BLaER1 treated with 17β-estradiol and CSF1 and Interleukin-3, amounts not matched to agents 10 nM and 100 nM (cell line): ENCODE data around the gene ZBTB39.
"Not testable (repeated sequence)": the region's sequence is repeated elsewhere in the genome, so short reads cannot be mapped to it uniquely, and the experiment has no call there.

Source experiments
- H3K27ac ChIP-seq, 11 experiments: shearing (Covaris generic); formaldehyde crosslinking; 2 replicates each; pipeline ENCODE4 v1.8.1; 2022
- H3K27me3 ChIP-seq, 11 experiments: shearing (Covaris generic); formaldehyde crosslinking; 2 replicates each; pipeline ENCODE4 v1.8.1; 2022
- H3K36me3 ChIP-seq, 11 experiments: shearing (Covaris generic); formaldehyde crosslinking; 2 replicates each; pipeline ENCODE4 v1.8.1; 2022
- H3K4me1 ChIP-seq, 10 experiments: shearing (Covaris generic); formaldehyde crosslinking; 2 replicates each; pipeline ENCODE4 v1.8.1; 2022
- H3K4me2 ChIP-seq, 11 experiments: shearing (Covaris generic); formaldehyde crosslinking; 2 replicates each; pipeline ENCODE4 v1.8.1; 2022
- H3K4me3 ChIP-seq, 10 experiments: shearing (Covaris generic); formaldehyde crosslinking; 2 replicates each; pipeline ENCODE4 v1.8.1; 2022
- H3K9ac ChIP-seq, 11 experiments: shearing (Covaris generic); formaldehyde crosslinking; 2 replicates each; pipeline ENCODE4 v1.8.1; 2022
- H3K9me3 ChIP-seq, 11 experiments: shearing (Covaris generic); formaldehyde crosslinking; replicated peaks in 1 of 11; 2 replicates each; pipeline ENCODE4 v1.8.1; 2022
- H4K20me1 ChIP-seq, 11 experiments: shearing (Covaris generic); formaldehyde crosslinking; 2 replicates each; pipeline ENCODE4 v1.8.1; 2022
- Cebpa-rat ChIP-seq, 11 experiments: shearing (Covaris generic); IDR thresholded peaks; 2 replicates each; pipeline ENCODE4 v1.8.1; 2022

Gene ZBTB39

GRCh38 chr12:56991319-56992246, 14.8 kb downstream of the ZBTB39 start:
- peak overlapping the region in 10 of 11 experiments; percentile 30 to 68 (median 42); a peak in 18 of 22 replicates for H3K9ac ChIP-seq
- peaks cover 0 to 21% (median 9%) of the 10 kb centered on the region in 11 experiments; a peak in 10 of 22 replicates for H4K20me1 ChIP-seq
- H3K27ac ChIP-seq: peak overlapping the region in 10 of 11 experiments; percentile 15 to 67 (median 56); a peak in 18 of 22 replicates
- H3K9me3 ChIP-seq: no peaks in the 10 kb centered on the region
- peaks cover 6 to 17% (median 14%) of the 10 kb centered on the region in 11 experiments; a peak in 17 of 22 replicates for H3K36me3 ChIP-seq
- H3K27me3 ChIP-seq: no peaks in the 10 kb centered on the region
- peak overlapping the region in 5 of 10 experiments; percentile 17 to 44 (median 22); a peak in 6 of 20 replicates for H3K4me3 ChIP-seq
- H3K4me2 ChIP-seq: peak overlapping the region; percentile 76 to 94 (median 85)
- peaks cover 38 to 68% (median 46%) of the 10 kb centered on the region in 10 experiments for H3K4me1 ChIP-seq
- no peak for TF ChIP-seq Cebpa-rat (IDR thresholded peaks at IDR 0.05)

- Histone ChIP-seq H3K9me3 (no peaks in the 10 kb centered on the region), H3K27me3 (no peaks in the 10 kb centered on the region), H3K9ac (peak overlapping the region in 10 of 11 experiments; percentile 30 to 68 (median 42); a peak in 17 of 22 replicates), H4K20me1 (peaks cover 0 to 13% (median 2%) of the 10 kb centered on the region in 11 experiments; a peak in 5 of 22 replicates), H3K36me3 (peaks cover under 1 to 9% (median 8%) of the 10 kb centered on the region in 11 experiments; a peak in 15 of 22 replicates), H3K4me2 (peak overlapping the region; percentile 76 to 94 (median 85)), H3K4me3 (peak overlapping the region in 5 of 10 experiments; percentile 17 to 44 (median 22); a peak in 6 of 20 replicates), H3K27ac (peak overlapping the region; percentile 13 to 67 (median 53); a peak in 17 of 22 replicates), H3K4me1 (peaks cover 38 to 68% (median 46%) of the 10 kb centered on the region in 10 experiments)
- TF ChIP-seq Cebpa-rat (IDR thresholded peaks at IDR 0.05): no peak
Observed at GRCh38 chr12:56990648-56991318, 15.6 kb downstream of the ZBTB39 start.

- peak overlapping the region; percentile 76 to 94 (median 85); a peak in 21 of 22 replicates for H3K4me2 ChIP-seq
- H3K27me3 ChIP-seq: no peaks in the 10 kb centered on the region
- H3K4me3 ChIP-seq: no peak overlapping the region
- TF ChIP-seq Cebpa-rat (IDR thresholded peaks at IDR 0.05): no peak
- no peak overlapping the region; a peak in 1 of 22 replicates for H3K27ac ChIP-seq
- no peak overlapping the region for H3K9ac ChIP-seq
- no peaks in the 10 kb centered on the region for H3K9me3 ChIP-seq
- peaks cover 0 to 2% (median under 1%) of the 10 kb centered on the region in 11 experiments; a peak in 6 of 22 replicates for H3K36me3 ChIP-seq
- peaks cover 38 to 68% (median 46%) of the 10 kb centered on the region in 10 experiments for H3K4me1 ChIP-seq
- H4K20me1 ChIP-seq: peaks cover 0 to 6% (median 0%) of the 10 kb centered on the region in 11 experiments; a peak in 1 of 22 replicates
Observed at GRCh38 chr12:56989861-56990610, 16.3 kb downstream of the ZBTB39 start.

- H3K27me3 ChIP-seq: no peaks in the 10 kb centered on the region
- peaks cover 38 to 63% (median 46%) of the 10 kb centered on the region in 10 experiments for H3K4me1 ChIP-seq
- no peaks in the 10 kb centered on the region for H4K20me1 ChIP-seq
- no peaks in the 10 kb centered on the region for H3K9me3 ChIP-seq
- no peak for TF ChIP-seq Cebpa-rat (IDR thresholded peaks at IDR 0.05)
- H3K4me2 ChIP-seq: peak overlapping the region; percentile 61 to 89 (median 72)
- H3K36me3 ChIP-seq: no peaks in the 10 kb centered on the region
- H3K9ac ChIP-seq: peak overlapping the region in 8 of 11 experiments; percentile 9 to 49 (median 26); a peak in 9 of 22 replicates
- H3K27ac ChIP-seq: peak overlapping the region in 10 of 11 experiments; percentile 1 to 67 (median 40); a peak in 16 of 22 replicates
- H3K4me3 ChIP-seq: peak overlapping the region in 1 of 10 experiments; percentile 12; a peak in 1 of 20 replicates
Observed at GRCh38 chr12:56988207-56988739, 18.1 kb downstream of the ZBTB39 start.

GRCh38 chr12:56987551-56988053, 18.7 kb downstream of the ZBTB39 start:
- no peaks in the 10 kb centered on the region for H4K20me1 ChIP-seq
- no peaks in the 10 kb centered on the region for H3K27me3 ChIP-seq
- peak overlapping the region in 5 of 11 experiments; percentile 19 to 49 (median 28); a peak in 5 of 22 replicates for H3K9ac ChIP-seq
- H3K4me3 ChIP-seq: peak overlapping the region in 1 of 10 experiments; percentile 12; a peak in 1 of 20 replicates
- H3K9me3 ChIP-seq: no peaks in the 10 kb centered on the region
- H3K4me1 ChIP-seq: peaks cover 38 to 59% (median 46%) of the 10 kb centered on the region in 10 experiments
- peak overlapping the region; percentile 61 to 89 (median 72) for H3K4me2 ChIP-seq
- peak overlapping the region in 7 of 11 experiments; percentile 1 to 67 (median 41); a peak in 10 of 22 replicates for H3K27ac ChIP-seq
- no peak for TF ChIP-seq Cebpa-rat (IDR thresholded peaks at IDR 0.05)
- no peaks in the 10 kb centered on the region for H3K36me3 ChIP-seq

GRCh38 chr12:56987011-56987410, 19.3 kb downstream of the ZBTB39 start:
- Histone ChIP-seq H3K9ac (no peak overlapping the region), H3K4me3 (no peak overlapping the region), H3K36me3 (no peaks in the 10 kb centered on the region), H3K4me1 (peaks cover 38 to 53% (median 45%) of the 10 kb centered on the region in 10 experiments), H3K27ac (no peak overlapping the region), H3K27me3 (no peaks in the 10 kb centered on the region), H3K9me3 (no peaks in the 10 kb centered on the region), H4K20me1 (no peaks in the 10 kb centered on the region), H3K4me2 (peak overlapping the region in 6 of 11 experiments; percentile 71 to 89 (median 82); a peak in 11 of 22 replicates)
- TF ChIP-seq Cebpa-rat (IDR thresholded peaks at IDR 0.05): no peak

GRCh38 chr12:56985714-56986113, 20.6 kb downstream of the ZBTB39 start:
- not testable (repeated sequence) for H3K27me3 ChIP-seq, H3K4me2 ChIP-seq, H4K20me1 ChIP-seq, H3K36me3 ChIP-seq, H3K9ac ChIP-seq, H3K4me3 ChIP-seq, H3K9me3 ChIP-seq, H3K27ac ChIP-seq
- H3K4me1 ChIP-seq: peaks cover 26 to 40% (median 32%) of the 10 kb centered on the region in 10 experiments

GRCh38 chr12:56983386-56983785, 23.0 kb downstream of the ZBTB39 start:
- no peaks in the 10 kb centered on the region for H3K27me3 ChIP-seq
- H3K9ac ChIP-seq: no peak overlapping the region
- no peak overlapping the region for H3K4me2 ChIP-seq
- no peaks in the 10 kb centered on the region; a peak in 1 of 22 replicates for H3K9me3 ChIP-seq
- H3K4me1 ChIP-seq: peaks cover 13 to 24% (median 16%) of the 10 kb centered on the region in 10 experiments
- no peak overlapping the region for H3K4me3 ChIP-seq
- no peak for TF ChIP-seq Cebpa-rat (IDR thresholded peaks at IDR 0.05)
- no peak overlapping the region for H3K27ac ChIP-seq
- no peaks in the 10 kb centered on the region for H3K36me3 ChIP-seq
- H4K20me1 ChIP-seq: no peaks in the 10 kb centered on the region

- not testable (repeated sequence) for H3K27me3 ChIP-seq, H3K4me3 ChIP-seq, H3K4me2 ChIP-seq, H3K9me3 ChIP-seq, H3K9ac ChIP-seq, H3K36me3 ChIP-seq, H4K20me1 ChIP-seq, H3K27ac ChIP-seq
- peaks cover 6 to 18% (median 9%) of the 10 kb centered on the region in 10 experiments for H3K4me1 ChIP-seq
Observed at GRCh38 chr12:56982578-56983236, 23.6 kb downstream of the ZBTB39 start.
